Body of pancreas (tissue), 4 donors: ENCODE measurements around the gene AUTS2.

Experiments used
- CTCF ChIP-seq, 7 experiments: fragments of 450-650 bp in 4 of 7; fragments of 200-600 bp in 3 of 7; sonication (generic) in 3 of 7; IDR thresholded peaks; one replicate each; pipeline ENCODE4 v1.5.1; 2016 to 2019; ENCODE audit warnings: antibody characterized with exemption in 7 of 7
- POLR2A ChIP-seq, 3 donors: fragments of 450-650 bp; IDR thresholded peaks; one replicate each; pipeline ENCODE4 v1.6.1; 2016; ENCODE audit warnings: antibody characterized with exemption in 3 of 3, mild to moderate bottlenecking in 2 of 3

GRCh38 chr7:70739646-70740210, 1141.5 kb downstream of the AUTS2 start:
- TF ChIP-seq CTCF (IDR thresholded peaks at IDR 0.05), result no peak
- TF ChIP-seq POLR2A (IDR thresholded peaks at IDR 0.05), result no peak
